NT2/D1 (cell line): ENCODE results near the gene GCAT.

ENCODE experiments used
- DNase-seq: peaks from one replicate; pipeline ENCODE4 v3.0.0-alpha.2; 2011; ENCODE audit warnings: low read depth, low spot score
- H3K27me3 ChIP-seq: 2 replicates; pipeline ENCODE4 v1.6.0; 2011; ENCODE audit warnings: mild to moderate bottlenecking; ENCODE audit not compliant: insufficient read length, insufficient read depth
- H3K36me3 ChIP-seq: 2 replicates; pipeline ENCODE4 v1.6.1; 2011; ENCODE audit warnings: mild to moderate bottlenecking, low read length, mixed read lengths; ENCODE audit not compliant: insufficient read depth, insufficient read length
- H3K4me1 ChIP-seq: 2 replicates; pipeline ENCODE4 v1.5.1; 2011; ENCODE audit not compliant: insufficient read depth, insufficient read length
- H3K4me3 ChIP-seq: 2 replicates; pipeline ENCODE4 v1.5.1; 2011; ENCODE audit warnings: low read depth; ENCODE audit not compliant: insufficient read length
- H3K9ac ChIP-seq: 2 replicates; pipeline ENCODE4 v1.6.0; 2011; ENCODE audit warnings: low read depth; ENCODE audit not compliant: insufficient read length
- H3K9me3 ChIP-seq: 2 replicates; pipeline ENCODE4 v1.5.1; 2011; ENCODE audit warnings: mild to moderate bottlenecking, low read length; ENCODE audit not compliant: insufficient read depth
- SUZ12 ChIP-seq: IDR thresholded peaks from 2 replicates; pipeline ENCODE4 v1.6.1; 2011; ENCODE audit not compliant: insufficient read length, insufficient read depth; ENCODE audit errors: extremely low read depth
- YY1 ChIP-seq: IDR thresholded peaks from 2 replicates; pipeline ENCODE4 v1.6.1; 2011; ENCODE audit not compliant: insufficient read length, insufficient read depth
- ZNF274 ChIP-seq: IDR thresholded peaks from 2 replicates; pipeline ENCODE4 v1.6.1; 2011; ENCODE audit warnings: mild to moderate bottlenecking, low read depth, low read length

The GCAT gene

GRCh38 chr22:37774728-37775127, 33.0 kb upstream of the GCAT start:
- Histone ChIP-seq H3K27me3 (no peaks in the 10 kb centered on the region), H3K4me1 (peaks cover 3% of the 10 kb centered on the region), H3K36me3 (peaks cover 33% of the 10 kb centered on the region), H3K4me3 (no peak overlapping the region), H3K9ac (no peak overlapping the region), H3K9me3 (no peaks in the 10 kb centered on the region)
- TF ChIP-seq ZNF274 (no peak), SUZ12 (no peak), YY1 (no peak)
- no peak for DNase-seq

- Histone ChIP-seq H3K27me3 (no peaks in the 10 kb centered on the region), H3K4me3 (no peak overlapping the region), H3K4me1 (peaks cover 3% of the 10 kb centered on the region), H3K36me3 (peaks cover 31% of the 10 kb centered on the region), H3K9ac (no peak overlapping the region), H3K9me3 (no peaks in the 10 kb centered on the region)
- TF ChIP-seq ZNF274 (no peak), YY1 (no peak), SUZ12 (no peak)
- DNase-seq: no peak
Measured at GRCh38 chr22:37775785-37776638, 31.7 kb upstream of the GCAT start.

GRCh38 chr22:37776639-37777005, 31.1 kb upstream of the GCAT start:
- Histone ChIP-seq H3K9me3 (no peaks in the 10 kb centered on the region), H3K4me1 (peaks cover 6% of the 10 kb centered on the region), H3K27me3 (no peaks in the 10 kb centered on the region), H3K9ac (no peak overlapping the region), H3K4me3 (no peak overlapping the region), H3K36me3 (peaks cover 25% of the 10 kb centered on the region)
- no peak for DNase-seq
- TF ChIP-seq SUZ12 (no peak), YY1 (no peak), ZNF274 (no peak)

- Histone ChIP-seq H3K9me3 (no peaks in the 10 kb centered on the region), H3K4me3 (no peak overlapping the region), H3K36me3 (peaks cover 19% of the 10 kb centered on the region), H3K9ac (no peak overlapping the region), H3K4me1 (peaks cover 6% of the 10 kb centered on the region), H3K27me3 (no peaks in the 10 kb centered on the region)
- no peak for DNase-seq
- TF ChIP-seq SUZ12: no peak
Measured at GRCh38 chr22:37777122-37777687, 30.5 kb upstream of the GCAT start.

- no peaks in the 10 kb centered on the region for H3K9me3 ChIP-seq
- no peak for TF ChIP-seq ZNF274
- no peak for TF ChIP-seq YY1
- TF ChIP-seq SUZ12: no peak
- no peak for DNase-seq
- peaks cover 6% of the 10 kb centered on the region for H3K4me1 ChIP-seq
- H3K9ac ChIP-seq: no peak overlapping the region
- H3K36me3 ChIP-seq: peaks cover 9% of the 10 kb centered on the region
- H3K27me3 ChIP-seq: peaks cover 2% of the 10 kb centered on the region
- no peak overlapping the region for H3K4me3 ChIP-seq
Measured at GRCh38 chr22:37778370-37779009, 29.2 kb upstream of the GCAT start.

GRCh38 chr22:37781434-37782059, 26.2 kb upstream of the GCAT start:
- DNase-seq: no peak
- TF ChIP-seq ZNF274 (no peak), SUZ12 (no peak), YY1 (no peak)
- H3K9me3 ChIP-seq: no peaks in the 10 kb centered on the region
- peaks cover 15% of the 10 kb centered on the region for H3K27me3 ChIP-seq
- no peak overlapping the region for H3K4me3 ChIP-seq
- peaks cover 3% of the 10 kb centered on the region for H3K4me1 ChIP-seq
- no peaks in the 10 kb centered on the region for H3K36me3 ChIP-seq
- no peak overlapping the region for H3K9ac ChIP-seq
